A673 (cell line): ENCODE results near the gene CRY1.

Experiments
- EZH2 ChIP-seq: fragments of 200-600 bp; sonication (generic); IDR thresholded peaks from 2 replicates; pipeline ENCODE4 v1.6.1; 2017; ENCODE audit warnings: borderline replicate concordance, low read depth, mild to moderate bottlenecking, mixed read lengths, antibody characterized with exemption, low read length; ENCODE audit not compliant: poor library complexity, severe bottlenecking
- TF ChIP-seq, protein P1 (sequence below): fragments of 300-800, 200-600 bp; sonication (generic); conservative IDR thresholded peaks from 2 replicates; pipeline ENCODE4 v1.5.1; 2017; ENCODE audit warnings: low read depth, mild to moderate bottlenecking, antibody characterized with exemption, low read length, moderate library complexity, mixed read lengths

DNA sequence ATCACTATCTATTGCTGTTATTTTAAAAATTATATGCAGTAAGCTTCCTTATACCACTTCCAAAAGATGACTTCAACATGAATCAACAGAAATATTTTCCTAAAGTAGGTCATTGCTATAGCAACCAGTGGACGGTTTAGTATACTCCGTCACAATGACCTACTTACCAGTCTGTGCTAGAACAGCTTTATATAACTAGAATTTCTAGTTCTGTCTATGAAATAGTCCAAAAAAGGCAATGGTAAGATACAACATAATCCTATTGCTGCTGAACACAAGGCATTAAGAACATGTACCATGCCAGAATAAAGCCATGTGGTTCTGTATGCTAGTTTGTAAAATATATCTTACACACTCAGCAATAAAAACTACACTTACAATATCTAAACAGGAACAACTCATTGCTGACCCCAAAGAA, 65.7 kb downstream of the CRY1 start:
- TF ChIP-seq, protein P1, sequence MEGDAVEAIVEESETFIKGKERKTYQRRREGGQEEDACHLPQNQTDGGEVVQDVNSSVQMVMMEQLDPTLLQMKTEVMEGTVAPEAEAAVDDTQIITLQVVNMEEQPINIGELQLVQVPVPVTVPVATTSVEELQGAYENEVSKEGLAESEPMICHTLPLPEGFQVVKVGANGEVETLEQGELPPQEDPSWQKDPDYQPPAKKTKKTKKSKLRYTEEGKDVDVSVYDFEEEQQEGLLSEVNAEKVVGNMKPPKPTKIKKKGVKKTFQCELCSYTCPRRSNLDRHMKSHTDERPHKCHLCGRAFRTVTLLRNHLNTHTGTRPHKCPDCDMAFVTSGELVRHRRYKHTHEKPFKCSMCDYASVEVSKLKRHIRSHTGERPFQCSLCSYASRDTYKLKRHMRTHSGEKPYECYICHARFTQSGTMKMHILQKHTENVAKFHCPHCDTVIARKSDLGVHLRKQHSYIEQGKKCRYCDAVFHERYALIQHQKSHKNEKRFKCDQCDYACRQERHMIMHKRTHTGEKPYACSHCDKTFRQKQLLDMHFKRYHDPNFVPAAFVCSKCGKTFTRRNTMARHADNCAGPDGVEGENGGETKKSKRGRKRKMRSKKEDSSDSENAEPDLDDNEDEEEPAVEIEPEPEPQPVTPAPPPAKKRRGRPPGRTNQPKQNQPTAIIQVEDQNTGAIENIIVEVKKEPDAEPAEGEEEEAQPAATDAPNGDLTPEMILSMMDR: no peak
- no peak for TF ChIP-seq EZH2
